ENCODE results near the gene COL5A1.
"Not testable (repeated sequence)": the region's sequence is repeated elsewhere in the genome, so short reads cannot be mapped to it uniquely, and the experiment has no call there.

The COL5A1 gene

GRCh38 chr9:134712243-134712642 lies 70.6 kb downstream of the COL5A1 start:
- DNase-seq = no peak

DNA sequence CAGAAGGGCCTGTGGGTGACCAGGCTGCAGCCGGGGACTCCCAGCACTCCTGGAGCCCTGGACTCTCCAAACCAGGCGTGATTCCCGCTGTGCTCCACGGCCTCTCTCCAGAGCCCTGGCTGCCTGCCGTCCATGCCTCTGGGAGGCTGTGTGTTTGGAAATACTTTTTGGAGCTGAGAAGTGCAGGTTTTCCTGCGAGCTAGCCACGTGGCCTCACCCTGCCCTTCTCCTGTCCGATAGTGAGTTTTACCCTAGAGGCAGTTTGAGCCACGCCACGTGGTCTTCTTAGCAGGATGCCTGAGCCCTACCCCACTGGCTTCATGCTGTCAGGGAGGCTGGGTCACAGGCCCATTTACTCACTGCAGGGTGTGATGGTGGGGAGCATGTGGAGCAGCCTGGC lies 71.3 kb downstream of the COL5A1 start:
- no peak for DNase-seq

GRCh38 chr9:134715536-134715935 lies 73.9 kb downstream of the COL5A1 start:
- not testable (repeated sequence) for DNase-seq

DNA sequence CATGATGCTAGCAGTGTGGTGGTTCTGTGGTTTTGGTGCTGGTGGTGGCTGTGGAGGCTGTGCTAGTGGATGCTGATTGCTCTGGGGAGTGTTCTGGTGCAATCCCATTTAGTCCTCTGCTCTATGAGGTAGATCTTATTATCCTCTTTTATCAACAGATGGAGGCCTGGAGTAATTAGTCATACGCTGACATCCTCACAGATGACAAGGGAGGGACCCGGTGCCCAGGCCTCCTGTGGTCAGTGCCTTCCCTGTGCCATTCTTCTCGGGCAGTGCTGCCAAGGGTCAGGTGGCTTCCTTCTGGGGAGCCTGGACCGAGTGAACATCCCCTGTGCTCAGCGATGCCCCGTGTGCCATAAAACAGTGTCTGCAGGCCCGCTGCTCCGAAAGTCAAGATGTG lies 74.5 kb downstream of the COL5A1 start:
- no peak for DNase-seq

GRCh38 chr9:134717056-134717455 lies 75.5 kb downstream of the COL5A1 start:
- DNase-seq = no peak

DNA sequence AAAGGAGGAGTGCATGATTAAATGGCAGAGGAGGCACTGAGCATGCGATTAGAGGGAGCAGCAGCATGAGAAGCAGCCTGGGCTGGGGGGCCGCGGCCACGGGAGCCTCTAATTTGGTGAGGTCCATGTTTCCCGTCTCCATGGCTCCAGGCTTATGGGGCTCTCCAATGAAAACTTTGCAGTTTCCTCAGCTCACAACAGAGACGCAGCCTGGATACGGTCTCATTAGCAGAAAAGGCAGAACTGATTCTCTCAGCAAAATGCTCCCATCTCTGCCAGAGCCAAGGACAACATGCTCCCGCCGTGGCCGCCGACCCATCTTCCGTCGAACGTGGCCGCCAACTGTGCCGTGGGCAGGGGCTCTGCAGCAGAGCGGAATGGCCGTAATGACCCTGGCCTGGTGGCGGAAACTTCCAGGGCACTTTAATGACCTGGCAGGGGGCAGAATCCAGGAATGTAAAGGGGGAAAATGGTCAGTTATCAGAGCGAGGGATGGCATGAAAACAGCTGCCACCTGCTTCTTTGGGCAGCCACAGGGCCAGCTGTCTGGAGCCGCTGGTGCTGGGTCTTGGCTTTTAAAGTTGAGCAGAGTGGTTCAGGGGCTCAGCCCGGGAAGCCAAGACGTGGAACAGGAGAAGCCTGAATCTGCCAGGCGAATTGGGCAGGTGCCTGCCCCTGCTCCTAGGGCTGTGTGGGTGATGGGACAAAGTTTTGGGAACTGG lies 76.5 kb downstream of the COL5A1 start:
- no peak for DNase-seq

DNA sequence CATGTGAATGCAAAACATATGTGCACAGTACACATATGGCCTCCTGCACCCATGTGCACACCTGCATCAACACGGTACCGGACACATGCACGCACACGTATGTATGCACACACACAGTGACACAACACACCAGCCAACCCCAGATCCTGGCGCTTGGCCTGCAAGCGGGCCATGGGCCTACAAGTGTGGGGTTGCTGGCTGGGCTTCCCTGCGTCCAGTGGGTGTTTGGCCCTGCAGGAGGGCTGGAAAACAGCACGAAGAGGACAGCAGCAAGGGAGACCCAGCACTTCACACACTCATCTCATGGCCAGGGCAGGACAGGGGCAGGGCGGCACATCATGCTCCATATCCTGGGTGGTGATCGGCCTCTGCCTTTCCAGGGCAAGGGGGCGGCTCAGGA lies 77.7 kb downstream of the COL5A1 start:
- DNase-seq = no peak

GRCh38 chr9:134720136-134720753 lies 78.6 kb downstream of the COL5A1 start:
- DNase-seq = no peak

DNA sequence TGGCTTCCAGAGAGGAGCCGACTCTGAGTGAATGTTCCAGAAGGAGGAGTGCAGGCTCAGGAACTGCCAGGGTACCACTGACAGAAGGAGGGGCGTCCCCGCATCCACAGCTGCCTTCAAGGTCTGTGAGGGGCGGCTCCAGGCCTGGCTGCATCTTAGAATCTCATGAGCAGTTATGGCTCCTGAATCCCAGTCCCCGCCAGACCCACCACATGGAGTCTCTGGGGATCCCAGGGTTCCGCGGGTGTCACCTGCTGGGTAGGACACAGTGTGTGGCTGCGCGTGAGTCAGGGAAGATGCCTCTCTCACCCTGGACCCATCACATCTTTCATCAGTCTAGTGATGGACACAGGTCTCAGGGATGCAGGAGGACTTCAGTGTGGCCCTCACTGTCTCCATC lies 79.2 kb downstream of the COL5A1 start:
- DNase-seq = no peak

GRCh38 chr9:134721344-134721743 lies 79.7 kb downstream of the COL5A1 start:
- DNase-seq = no peak

DNA sequence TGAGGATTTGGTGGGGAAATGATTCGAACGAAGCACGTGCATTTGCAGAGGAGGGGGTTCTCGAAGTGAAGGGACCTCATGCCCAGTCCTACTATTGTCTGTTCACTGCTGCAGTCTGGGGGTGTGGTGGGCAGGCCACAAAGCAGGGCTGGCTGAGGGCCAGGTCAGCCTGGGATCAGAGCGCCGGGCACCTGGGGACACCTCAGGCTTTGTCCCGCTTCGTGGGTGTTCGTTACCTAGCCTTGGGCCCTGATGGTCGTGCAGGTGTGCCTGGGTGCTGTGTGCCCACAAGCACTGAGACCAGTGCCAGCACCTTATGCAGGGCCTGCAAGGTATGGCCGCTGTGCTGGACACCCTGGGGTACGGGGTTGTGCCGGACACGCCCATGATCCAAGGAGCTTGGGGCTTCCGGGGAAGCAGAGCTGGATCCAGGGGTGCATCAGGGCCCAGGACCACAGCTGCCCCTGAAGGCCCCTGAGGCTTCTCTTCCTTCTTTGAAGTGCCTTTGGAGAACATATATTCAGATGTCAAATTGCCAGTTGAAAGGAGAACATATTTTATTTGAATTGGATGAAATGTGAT lies 80.6 kb downstream of the COL5A1 start:
- no peak for DNase-seq

DNA sequence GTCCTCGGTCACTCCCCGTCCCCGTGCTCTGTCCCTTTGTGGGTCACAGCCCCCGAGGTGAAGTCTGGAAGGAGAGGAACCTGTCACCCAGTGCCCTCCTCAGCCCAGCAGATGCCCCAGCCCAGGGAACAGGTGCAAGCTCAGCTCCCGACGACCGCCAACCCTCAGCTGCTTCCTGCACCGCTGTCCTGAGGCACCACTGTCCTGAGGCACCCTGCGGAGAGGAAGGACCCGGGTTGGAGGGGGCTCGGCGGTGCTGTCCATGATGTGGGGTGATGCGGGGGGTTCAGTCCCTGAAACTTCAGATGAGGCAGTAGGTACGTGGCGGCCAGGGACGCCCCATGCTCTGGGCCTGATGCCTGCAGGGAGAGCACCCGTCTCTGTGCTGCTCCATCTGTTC lies 81.4 kb downstream of the COL5A1 start:
- DNase-seq = no peak

GRCh38 chr9:134723491-134724190 lies 82.0 kb downstream of the COL5A1 start:
- no peak for DNase-seq

GRCh38 chr9:134724202-134724911 lies 82.8 kb downstream of the COL5A1 start:
- DNase-seq = no peak

GRCh38 chr9:134724912-134725604 lies 83.5 kb downstream of the COL5A1 start:
- no peak for DNase-seq

DNA sequence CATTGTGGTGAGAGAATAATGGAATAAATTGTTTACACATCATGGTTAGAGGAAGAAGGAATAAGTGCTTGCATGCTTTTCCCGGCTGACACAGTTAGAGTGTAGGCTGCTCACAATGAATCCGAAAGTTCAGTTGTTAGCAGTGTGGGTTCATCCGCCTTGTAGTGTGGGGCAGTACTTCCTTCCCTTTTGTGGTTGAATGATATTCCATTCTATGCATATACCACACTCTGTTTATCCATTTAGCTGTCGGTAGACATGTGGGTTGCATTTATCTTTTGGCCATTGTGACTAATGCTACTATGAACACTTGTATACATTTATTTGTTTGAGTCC lies 84.0 kb downstream of the COL5A1 start:
- no peak for DNase-seq

- no peak for DNase-seq
Observed at GRCh38 chr9:134726026-134726721, 84.6 kb downstream of the COL5A1 start.

DNA sequence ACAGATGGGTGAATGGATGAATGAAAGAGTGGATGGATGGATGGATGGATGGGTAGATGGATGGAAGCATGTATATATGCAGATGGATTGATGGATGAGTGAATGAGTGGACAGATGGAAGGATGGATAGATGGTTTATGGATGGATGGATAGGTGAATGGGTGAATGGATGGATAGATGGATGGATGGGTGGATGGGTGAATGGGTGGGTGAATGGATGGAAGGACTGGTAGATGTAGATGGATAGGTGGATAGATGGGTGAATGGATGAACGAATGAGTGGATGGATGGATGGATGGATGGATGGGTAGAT lies 85.1 kb downstream of the COL5A1 start:
- no peak for DNase-seq

DNA sequence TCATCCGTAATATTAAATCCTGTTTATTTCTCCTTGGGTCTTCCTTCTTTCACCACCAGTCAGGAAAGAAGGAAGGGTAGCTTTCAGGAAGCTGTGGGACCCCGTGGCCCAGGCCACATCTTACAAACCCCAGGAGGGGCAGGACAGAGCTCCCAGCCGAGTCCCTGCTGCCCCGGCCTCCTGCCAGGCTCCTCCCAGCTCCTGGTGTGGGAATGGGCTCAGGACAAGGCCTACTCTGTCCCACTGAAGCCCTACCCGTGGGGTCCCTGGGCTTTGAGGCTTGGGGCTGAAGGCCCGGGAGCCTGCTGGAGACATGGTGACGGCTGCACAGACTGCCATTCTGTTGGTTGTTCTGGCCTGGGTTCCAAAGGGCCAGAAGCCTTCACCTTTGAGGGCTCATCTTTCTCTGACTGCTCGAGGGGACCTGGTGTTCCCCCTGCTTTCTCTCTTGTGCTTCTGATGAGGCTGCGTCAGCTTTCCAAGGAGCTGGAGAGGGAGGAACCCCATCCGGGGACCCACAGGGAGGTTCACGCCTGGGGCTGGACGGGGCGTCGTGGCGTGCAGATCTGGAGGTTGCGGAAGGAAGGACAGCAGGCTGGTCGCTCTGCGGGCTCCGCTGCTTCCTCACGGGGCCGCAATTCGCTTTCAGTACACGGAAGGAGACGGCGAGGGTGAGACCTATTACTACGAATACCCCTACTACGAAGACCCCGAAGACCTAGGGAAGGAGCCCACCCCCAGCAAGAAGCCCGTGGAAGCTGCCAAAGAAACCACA lies 86.6 kb downstream of the COL5A1 start:
- DNase-seq = no peak

GRCh38 chr9:134728801-134729495 lies 87.3 kb downstream of the COL5A1 start:
- DNase-seq = no peak

Measured in CD4-positive, alpha-beta T cell treated with Interferon alpha-2 for 1 hour (primary cell).